ENCODE measurements around the gene PUM2.

- TF ChIP-seq ELF4 (IDR thresholded peaks at IDR 0.05) (no peak), LEF1 (IDR thresholded peaks at IDR 0.05; ENCODE audit: borderline replicate concordance) (no peak), FOXK2 (IDR thresholded peaks at IDR 0.05) (no peak), SUZ12 (IDR thresholded peaks at IDR 0.05) (no peak), FOXM1 (IDR thresholded peaks at IDR 0.05; ENCODE audit: borderline replicate concordance) (no peak)
These were observed 114.1 kb downstream of the PUM2 start for GRCh38 chr2:20236496-20236895.
